Uterus (tissue), 2 donors: ENCODE data around the gene ITGAD.

Source experiments
- CTCF ChIP-seq, 4 experiments: fragments of 200-600 bp in 2 of 4; fragments of 450-650 bp in 2 of 4; sonication (generic) in 2 of 4; IDR thresholded peaks; one replicate each; pipeline ENCODE4 v1.5.1; 2016 to 2019; ENCODE audit warnings: antibody characterized with exemption in 4 of 4, mild to moderate bottlenecking in 2 of 4, moderate library complexity in 1 of 4
- POLR2A ChIP-seq, 2 donors: fragments of 450-650 bp; IDR thresholded peaks; one replicate each; pipeline ENCODE4 v1.6.1; 2016; ENCODE audit warnings: antibody characterized with exemption in 2 of 2, mild to moderate bottlenecking in 1 of 2, moderate library complexity in 1 of 2

GRCh38 chr16:31351246-31351941 is 41.7 kb upstream of the ITGAD start:
- TF ChIP-seq CTCF (IDR thresholded peaks at IDR 0.05) = no peak
- no peak for TF ChIP-seq POLR2A (IDR thresholded peaks at IDR 0.05)
